Adrenal gland (tissue), 5 donors: ENCODE measurements around the gene MYL12A.

Experiments used
- POLR2A ChIP-seq, 2 donors: fragments of 450-650 bp; IDR thresholded peaks; one replicate each; pipeline ENCODE4 v1.6.1; 2017; ENCODE audit warnings: antibody characterized with exemption in 2 of 2, mild to moderate bottlenecking in 2 of 2, moderate library complexity in 1 of 2
- TF ChIP-seq, protein P1 (sequence below), 6 experiments: fragments of 450-650 bp in 4 of 6; fragments of 200-600 bp in 2 of 6; sonication (generic) in 1 of 6; IDR thresholded peaks; 1 replicate in 5 of 6; 2 replicates in 1 of 6; pipeline versions ENCODE4 v1.5.1 to v1.8.0; 2016 to 2021; ENCODE audit warnings: antibody characterized with exemption in 6 of 6, mild to moderate bottlenecking in 2 of 6, moderate library complexity in 1 of 6
- donor health status: DM: no; HTN: no; CAD: no.

DNA sequence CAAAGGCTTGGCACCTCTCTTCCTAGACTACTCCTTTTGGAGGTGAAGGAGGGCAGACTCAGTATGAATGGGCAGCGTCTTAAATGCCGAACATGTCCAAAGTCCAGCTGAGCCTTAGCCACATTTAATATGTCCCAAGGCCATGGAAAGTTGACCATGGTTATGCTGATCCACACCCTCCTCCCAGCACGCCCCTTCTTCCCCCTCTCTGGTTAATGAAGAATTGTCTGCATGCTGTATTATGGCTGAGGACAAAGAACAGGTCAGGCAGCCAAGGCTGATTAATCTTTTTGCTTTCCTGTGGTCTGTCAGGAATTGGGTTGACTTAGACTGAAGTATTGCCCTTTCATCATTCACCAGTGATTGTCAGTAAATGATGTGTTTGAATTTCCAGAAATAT lies 22.0 kb upstream of the MYL12A start:
- TF ChIP-seq, protein P1, sequence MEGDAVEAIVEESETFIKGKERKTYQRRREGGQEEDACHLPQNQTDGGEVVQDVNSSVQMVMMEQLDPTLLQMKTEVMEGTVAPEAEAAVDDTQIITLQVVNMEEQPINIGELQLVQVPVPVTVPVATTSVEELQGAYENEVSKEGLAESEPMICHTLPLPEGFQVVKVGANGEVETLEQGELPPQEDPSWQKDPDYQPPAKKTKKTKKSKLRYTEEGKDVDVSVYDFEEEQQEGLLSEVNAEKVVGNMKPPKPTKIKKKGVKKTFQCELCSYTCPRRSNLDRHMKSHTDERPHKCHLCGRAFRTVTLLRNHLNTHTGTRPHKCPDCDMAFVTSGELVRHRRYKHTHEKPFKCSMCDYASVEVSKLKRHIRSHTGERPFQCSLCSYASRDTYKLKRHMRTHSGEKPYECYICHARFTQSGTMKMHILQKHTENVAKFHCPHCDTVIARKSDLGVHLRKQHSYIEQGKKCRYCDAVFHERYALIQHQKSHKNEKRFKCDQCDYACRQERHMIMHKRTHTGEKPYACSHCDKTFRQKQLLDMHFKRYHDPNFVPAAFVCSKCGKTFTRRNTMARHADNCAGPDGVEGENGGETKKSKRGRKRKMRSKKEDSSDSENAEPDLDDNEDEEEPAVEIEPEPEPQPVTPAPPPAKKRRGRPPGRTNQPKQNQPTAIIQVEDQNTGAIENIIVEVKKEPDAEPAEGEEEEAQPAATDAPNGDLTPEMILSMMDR (IDR thresholded peaks at IDR 0.05) = no peak
- no peak for TF ChIP-seq POLR2A (IDR thresholded peaks at IDR 0.05)
